Activated naive CD8-positive, alpha-beta T cell treated with anti-CD3 and anti-CD28 coated beads, Interleukin-2, amount 10 ng/mL, durations not matched to agents 7 days and 5 days (primary cell): ENCODE measurements around the gene APOA4. TPM values are rescaled to one million over a fixed set of nuclear protein-coding genes. Genes with fewer than 3 reads are reported as not detected.

Experiments
- ATAC-seq: fragments of 150-1000 bp; cut with Tn5 transposase; one replicate; pipeline ENCODE4 v1.10.0; 2021; ENCODE audit warnings: low read depth, moderate library complexity
- POLR2A ChIA-PET: fragments of 350-600 bp; sonication (Branson Sonifier 250); formaldehyde crosslinking; loops from one replicate; lab custom pipeline; 2021; ENCODE audit warnings: antibody characterized with exemption; lab: Charles Lee
- DNase-seq: peaks from one replicate; pipeline ENCODE4 v3.0.0; 2021
- H3K27ac Mint-ChIP-seq: one replicate; pipeline ENCODE4 v1.8.0; 2022; ENCODE audit warnings: mild to moderate bottlenecking, mixed read lengths
- H3K27me3 Mint-ChIP-seq: one replicate; pipeline ENCODE4 v1.8.0; 2022; ENCODE audit warnings: mild to moderate bottlenecking, moderate library complexity, mixed read lengths
- H3K36me3 Mint-ChIP-seq: one replicate; pipeline ENCODE4 v1.8.0; 2021; ENCODE audit warnings: mild to moderate bottlenecking, mixed read lengths
- H3K4me1 Mint-ChIP-seq: one replicate; pipeline ENCODE4 v1.8.0; 2021; ENCODE audit warnings: mixed read lengths
- H3K4me3 Mint-ChIP-seq: one replicate; pipeline ENCODE4 v1.8.0; 2022; ENCODE audit warnings: mild to moderate bottlenecking, moderate library complexity, mixed read lengths
- H3K9me3 Mint-ChIP-seq: one replicate; pipeline ENCODE4 v1.8.0; 2021; ENCODE audit warnings: mixed read lengths
- total RNA-seq, 2 experiments: library from RNA; stranded (reverse); gene quantifications; one replicate each; pipeline ENCODE4 v1.2.3, GENCODE V29; 2021

Gene APOA4
- total RNA-seq, 2 experiments from 2014 or later: not detected

GRCh38 chr11:116859175-116859574 is 36.1 kb upstream of the APOA4 start:
- Mint-ChIP-seq H3K27ac (no peak overlapping the region), H3K4me3 (no peak overlapping the region), H3K27me3 (no peaks in the 10 kb centered on the region), H3K4me1 (peaks cover 16% of the 10 kb centered on the region), H3K9me3 (no peaks in the 10 kb centered on the region), H3K36me3 (peaks cover 37% of the 10 kb centered on the region)
- DNase-seq (no peak), ATAC-seq (no peak)
- POLR2A ChIA-PET: no interaction called here

GRCh38 chr11:116857936-116858335 is 34.8 kb upstream of the APOA4 start:
- DNase-seq (no peak), ATAC-seq (no peak)
- Mint-ChIP-seq H3K4me1 (peaks cover 29% of the 10 kb centered on the region), H3K36me3 (peaks cover 36% of the 10 kb centered on the region), H3K27me3 (no peaks in the 10 kb centered on the region), H3K27ac (no peak overlapping the region), H3K4me3 (no peak overlapping the region), H3K9me3 (no peaks in the 10 kb centered on the region)
- POLR2A ChIA-PET: no interaction called here

- H3K4me3 Mint-ChIP-seq: no peak overlapping the region
- no peak for ATAC-seq
- peaks cover 35% of the 10 kb centered on the region for H3K4me1 Mint-ChIP-seq
- no peak overlapping the region for H3K27ac Mint-ChIP-seq
- peaks cover 36% of the 10 kb centered on the region for H3K36me3 Mint-ChIP-seq
- POLR2A ChIA-PET: no interaction called here
- no peaks in the 10 kb centered on the region for H3K9me3 Mint-ChIP-seq
- no peak for DNase-seq
- H3K27me3 Mint-ChIP-seq: no peaks in the 10 kb centered on the region
These were observed 34.2 kb upstream of the APOA4 start for GRCh38 chr11:116857316-116857715.

GRCh38 chr11:116856423-116856822 is 33.3 kb upstream of the APOA4 start:
- Mint-ChIP-seq H3K9me3 (no peaks in the 10 kb centered on the region), H3K36me3 (peaks cover 32% of the 10 kb centered on the region), H3K27ac (peak overlapping the region; percentile 25), H3K27me3 (no peaks in the 10 kb centered on the region), H3K4me3 (no peak overlapping the region), H3K4me1 (peaks cover 40% of the 10 kb centered on the region)
- POLR2A ChIA-PET: interaction anchor here (4.0 kb wide), 1 partner anchor 242 kb away, joined by 31 read pairs; the partner anchor contains the start of gene SIK3
- no peak for ATAC-seq
- no peak for DNase-seq

GRCh38 chr11:116855413-116855812 is 32.3 kb upstream of the APOA4 start:
- Mint-ChIP-seq H3K4me1 (peaks cover 46% of the 10 kb centered on the region), H3K9me3 (no peaks in the 10 kb centered on the region), H3K27ac (peak overlapping the region; percentile 89), H3K4me3 (peak overlapping the region; percentile 5), H3K27me3 (no peaks in the 10 kb centered on the region), H3K36me3 (peaks cover 25% of the 10 kb centered on the region)
- no peak for ATAC-seq
- POLR2A ChIA-PET: interaction anchor here (2.7 to 5.9 kb wide), 3 partner anchors 20 to 289 kb away, joined by 12 to 60 read pairs (median 31); partner anchors contain the start of genes PAFAH1B2 and SIK3
- no peak for DNase-seq

- Mint-ChIP-seq H3K36me3 (peaks cover 31% of the 10 kb centered on the region), H3K9me3 (no peaks in the 10 kb centered on the region), H3K27ac (peak overlapping the region; percentile 98), H3K4me3 (peak overlapping the region; percentile 84), H3K27me3 (no peaks in the 10 kb centered on the region), H3K4me1 (peaks cover 56% of the 10 kb centered on the region)
- DNase-seq: peak; percentile 50
- peak; percentile 96 for ATAC-seq
- POLR2A ChIA-PET: interaction anchor here (0.6 to 5.9 kb wide), 10 partner anchors 9 to 378 kb away, joined by 3 to 60 read pairs (median 5); partner anchors contain the start of genes PAFAH1B2, PCSK7, SIK3 and ZPR1
These were observed 30.5 kb upstream of the APOA4 start for GRCh38 chr11:116853461-116854073.

GRCh38 chr11:116852261-116853031 is 29.3 kb upstream of the APOA4 start:
- Mint-ChIP-seq H3K4me3 (peak overlapping the region; percentile 84), H3K27me3 (no peaks in the 10 kb centered on the region), H3K36me3 (peaks cover 31% of the 10 kb centered on the region), H3K4me1 (peaks cover 56% of the 10 kb centered on the region), H3K9me3 (no peaks in the 10 kb centered on the region), H3K27ac (peak overlapping the region; percentile 98)
- POLR2A ChIA-PET: interaction anchor here (1.2 to 5.9 kb wide), 6 partner anchors 11 to 292 kb away, joined by 4 to 60 read pairs (median 10); partner anchors contain the start of genes PAFAH1B2, SIK3 and ZPR1
- DNase-seq (no peak), ATAC-seq (no peak)

- POLR2A ChIA-PET: interaction anchor here (5.9 kb wide), 1 partner anchor 16 kb away, joined by 60 read pairs; no protein-coding TSS in a partner anchor
These were observed 28.5 kb upstream of the APOA4 start for GRCh38 chr11:116851626-116852025.

GRCh38 chr11:116849486-116849885 is 26.4 kb upstream of the APOA4 start:
- DNase-seq: no peak

More at GRCh38 chr11:116851626-116852025, 28.5 kb upstream of the APOA4 start:
- Mint-ChIP-seq H3K27me3 (no peaks in the 10 kb centered on the region), H3K4me1 (peaks cover 56% of the 10 kb centered on the region), H3K27ac (peak overlapping the region; percentile 98), H3K9me3 (no peaks in the 10 kb centered on the region), H3K4me3 (peak overlapping the region; percentile 84), H3K36me3 (peaks cover 33% of the 10 kb centered on the region)
- ATAC-seq: no peak
- peak; percentile 61 for DNase-seq

GRCh38 chr11:116849060-116849459 is 26.0 kb upstream of the APOA4 start:
- POLR2A ChIA-PET: no interaction called here
- H3K9me3 Mint-ChIP-seq: no peaks in the 10 kb centered on the region

More at GRCh38 chr11:116849486-116849885, 26.4 kb upstream of the APOA4 start:
- no peaks in the 10 kb centered on the region for H3K27me3 Mint-ChIP-seq
- ATAC-seq: no peak
- peaks cover 47% of the 10 kb centered on the region for H3K4me1 Mint-ChIP-seq
- POLR2A ChIA-PET: no interaction called here
- H3K27ac Mint-ChIP-seq: no peak overlapping the region
- no peaks in the 10 kb centered on the region for H3K9me3 Mint-ChIP-seq
- H3K36me3 Mint-ChIP-seq: peaks cover 29% of the 10 kb centered on the region
- no peak overlapping the region for H3K4me3 Mint-ChIP-seq

GRCh38 chr11:116847612-116848011 is 24.5 kb upstream of the APOA4 start:
- no peak overlapping the region for H3K4me3 Mint-ChIP-seq
- POLR2A ChIA-PET: interaction anchor here (1.0 kb wide), 1 partner anchor 12 kb away, joined by 3 read pairs; no protein-coding TSS in a partner anchor
- DNase-seq (no peak), ATAC-seq (no peak)
- H3K36me3 Mint-ChIP-seq: peaks cover 31% of the 10 kb centered on the region
- no peaks in the 10 kb centered on the region for H3K9me3 Mint-ChIP-seq
- no peak overlapping the region for H3K27ac Mint-ChIP-seq
- H3K27me3 Mint-ChIP-seq: no peaks in the 10 kb centered on the region
- peaks cover 28% of the 10 kb centered on the region for H3K4me1 Mint-ChIP-seq

More at GRCh38 chr11:116849060-116849459, 26.0 kb upstream of the APOA4 start:
- Mint-ChIP-seq H3K27me3 (no peaks in the 10 kb centered on the region), H3K36me3 (peaks cover 25% of the 10 kb centered on the region), H3K27ac (no peak overlapping the region), H3K4me3 (no peak overlapping the region), H3K4me1 (peaks cover 43% of the 10 kb centered on the region)
- ATAC-seq (no peak), DNase-seq (no peak)

- DNase-seq (no peak), ATAC-seq (no peak)
- peaks cover 4% of the 10 kb centered on the region for H3K4me1 Mint-ChIP-seq
- no peak overlapping the region for H3K27ac Mint-ChIP-seq
- no peak overlapping the region for H3K4me3 Mint-ChIP-seq
- no peaks in the 10 kb centered on the region for H3K27me3 Mint-ChIP-seq
- POLR2A ChIA-PET: no interaction called here
- H3K36me3 Mint-ChIP-seq: peaks cover 24% of the 10 kb centered on the region
- no peaks in the 10 kb centered on the region for H3K9me3 Mint-ChIP-seq
These were observed 21.6 kb upstream of the APOA4 start for GRCh38 chr11:116844722-116845121.

- DNase-seq: no peak
- Mint-ChIP-seq H3K36me3 (peaks cover 21% of the 10 kb centered on the region), H3K4me1 (peaks cover 1% of the 10 kb centered on the region), H3K9me3 (no peaks in the 10 kb centered on the region), H3K27me3 (no peaks in the 10 kb centered on the region), H3K4me3 (no peak overlapping the region), H3K27ac (no peak overlapping the region)
- ATAC-seq: no peak
- POLR2A ChIA-PET: no interaction called here
These were observed 20.6 kb upstream of the APOA4 start for GRCh38 chr11:116843661-116844060.
